Fibroblast of villous mesenchyme (primary cell): ENCODE results near the gene FASN. TPM values are rescaled to one million over a fixed set of nuclear protein-coding genes. Genes with fewer than 3 reads are reported as not detected.

Source experiments
- DNase-seq: peaks from one replicate; pipeline ENCODE4 v3.0.0-alpha.2; 2010; ENCODE audit warnings: low read depth
- H3K4me3 ChIP-seq: 2 replicates; pipeline ENCODE4 v1.5.1; 2011; ENCODE audit warnings: low read depth, mild to moderate bottlenecking, low read length
- CTCF ChIP-seq: IDR thresholded peaks from 2 replicates; pipeline ENCODE4 v1.5.1; 2012; ENCODE audit warnings: low read depth, mild to moderate bottlenecking, low read length; ENCODE audit not compliant: insufficient read depth
- total RNA-seq: library from RNA; depleted of rRNA; stranded (reverse); fragments of >200 nt; gene quantifications from 2 replicates; pipeline ENCODE4 v1.2.3, GENCODE V29; 2012

The FASN gene
- total RNA-seq, 1 donor = 274 TPM

- no peak for DNase-seq
- peak; percentile 30 for TF ChIP-seq CTCF
- H3K4me3 ChIP-seq = no peak overlapping the region
Observed at GRCh38 chr17:82107341-82107860, 9.4 kb upstream of the FASN start.

- no peak for TF ChIP-seq CTCF
- H3K4me3 ChIP-seq = no peak overlapping the region
- no peak for DNase-seq
Observed at GRCh38 chr17:82106688-82107305, 8.8 kb upstream of the FASN start.

- no peak overlapping the region for H3K4me3 ChIP-seq
- peak; percentile 48 for TF ChIP-seq CTCF
- peak; percentile 56 for DNase-seq
Observed at GRCh38 chr17:82105882-82106687, 8.0 kb upstream of the FASN start.

- no peak for TF ChIP-seq CTCF
- DNase-seq = no peak
- no peak overlapping the region for H3K4me3 ChIP-seq
Observed at GRCh38 chr17:82105417-82105881, 7.4 kb upstream of the FASN start.

- H3K4me3 ChIP-seq = no peak overlapping the region
- no peak for DNase-seq
- no peak for TF ChIP-seq CTCF
Observed at GRCh38 chr17:82104797-82105416, 6.9 kb upstream of the FASN start.

- peak; percentile 56 for DNase-seq
- H3K4me3 ChIP-seq = no peak overlapping the region
- TF ChIP-seq CTCF = no peak
Observed at GRCh38 chr17:82103553-82104451, 5.8 kb upstream of the FASN start.
